Measurements from ENCODE around the gene RENBP. TPM values are rescaled to one million over a fixed set of nuclear protein-coding genes. Genes with fewer than 3 reads are reported as not detected.

The RENBP gene
- polyA plus RNA-seq, 1 experiment = 0.16 TPM

DNA sequence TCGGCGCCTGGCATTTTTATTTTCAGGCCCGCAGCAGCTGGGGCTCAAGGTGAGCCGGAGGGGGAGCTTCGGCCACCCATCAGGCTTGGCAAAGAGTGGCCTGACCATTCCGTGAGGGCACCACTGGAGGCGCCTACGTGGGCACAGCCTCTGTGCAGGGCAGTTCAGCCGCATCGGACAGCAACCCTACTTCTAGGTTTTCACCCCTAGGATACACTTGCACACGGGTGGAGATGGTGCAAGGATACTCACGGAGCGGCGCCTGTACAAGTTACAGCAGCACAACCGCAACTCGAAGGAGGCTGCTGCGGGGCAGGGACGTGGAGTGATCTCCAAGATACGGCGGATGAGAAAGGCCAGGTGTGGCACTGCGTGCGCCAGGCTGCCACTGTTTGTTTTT, 16.3 kb upstream of the RENBP start:
- Histone ChIP-seq H3K27me3 (ENCODE audit: control insufficient read depth, insufficient read depth, low read length) (no peaks in the 10 kb centered on the region), H3K9me3 (ENCODE audit: control insufficient read depth, insufficient read depth, low read length) (no peaks in the 10 kb centered on the region), H3K27ac (ENCODE audit: low read depth, low read length) (no peak overlapping the region), H3K4me3 (ENCODE audit: low read depth, low read length) (no peak overlapping the region)
- POLR2A ChIA-PET = no interaction called here
- no peak for DNase-seq (ENCODE audit: low read depth, low spot score)
- TF ChIP-seq, protein P1, sequence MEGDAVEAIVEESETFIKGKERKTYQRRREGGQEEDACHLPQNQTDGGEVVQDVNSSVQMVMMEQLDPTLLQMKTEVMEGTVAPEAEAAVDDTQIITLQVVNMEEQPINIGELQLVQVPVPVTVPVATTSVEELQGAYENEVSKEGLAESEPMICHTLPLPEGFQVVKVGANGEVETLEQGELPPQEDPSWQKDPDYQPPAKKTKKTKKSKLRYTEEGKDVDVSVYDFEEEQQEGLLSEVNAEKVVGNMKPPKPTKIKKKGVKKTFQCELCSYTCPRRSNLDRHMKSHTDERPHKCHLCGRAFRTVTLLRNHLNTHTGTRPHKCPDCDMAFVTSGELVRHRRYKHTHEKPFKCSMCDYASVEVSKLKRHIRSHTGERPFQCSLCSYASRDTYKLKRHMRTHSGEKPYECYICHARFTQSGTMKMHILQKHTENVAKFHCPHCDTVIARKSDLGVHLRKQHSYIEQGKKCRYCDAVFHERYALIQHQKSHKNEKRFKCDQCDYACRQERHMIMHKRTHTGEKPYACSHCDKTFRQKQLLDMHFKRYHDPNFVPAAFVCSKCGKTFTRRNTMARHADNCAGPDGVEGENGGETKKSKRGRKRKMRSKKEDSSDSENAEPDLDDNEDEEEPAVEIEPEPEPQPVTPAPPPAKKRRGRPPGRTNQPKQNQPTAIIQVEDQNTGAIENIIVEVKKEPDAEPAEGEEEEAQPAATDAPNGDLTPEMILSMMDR (IDR thresholded peaks at IDR 0.05; ENCODE audit: low read depth, low read length) = no peak
- CTCF ChIA-PET = interaction anchor here (0.7 kb wide), 1 partner anchor 14 kb away, joined by 3 read pairs; no protein-coding TSS in a partner anchor

DNA sequence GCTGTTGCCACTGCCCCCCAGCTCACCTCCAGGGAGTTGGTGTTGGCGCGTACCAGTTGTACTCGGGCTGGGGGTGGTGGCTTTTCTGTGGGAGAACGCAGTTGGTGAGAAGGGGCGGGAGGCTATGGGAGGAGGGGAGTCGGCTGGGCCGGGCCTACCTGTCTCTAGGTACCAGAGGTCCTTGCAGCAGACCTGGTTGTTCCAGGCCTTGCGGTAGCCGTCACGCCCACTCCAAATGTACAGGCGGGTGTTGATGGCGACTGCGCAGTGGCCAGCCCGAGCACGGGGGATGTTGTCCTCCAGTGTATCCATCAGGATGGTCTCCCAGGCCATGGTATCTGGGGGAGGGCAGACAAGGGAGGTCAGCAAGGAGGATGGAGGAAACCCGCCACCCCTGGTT, 15.6 kb upstream of the RENBP start:
- TF ChIP-seq, protein P1 (IDR thresholded peaks at IDR 0.05; ENCODE audit: low read depth, low read length) = no peak
- POLR2A ChIA-PET = no interaction called here
- DNase-seq (ENCODE audit: low read depth, low spot score) = no peak
- Histone ChIP-seq H3K27ac (ENCODE audit: low read depth, low read length) (no peak overlapping the region), H3K9me3 (ENCODE audit: control insufficient read depth, insufficient read depth, low read length) (no peaks in the 10 kb centered on the region), H3K4me3 (ENCODE audit: low read depth, low read length) (no peak overlapping the region), H3K27me3 (ENCODE audit: control insufficient read depth, insufficient read depth, low read length) (no peaks in the 10 kb centered on the region)
- CTCF ChIA-PET = interaction anchor here (1.1 kb wide), 1 partner anchor 13 kb away, joined by 3 read pairs; no protein-coding TSS in a partner anchor

DNA sequence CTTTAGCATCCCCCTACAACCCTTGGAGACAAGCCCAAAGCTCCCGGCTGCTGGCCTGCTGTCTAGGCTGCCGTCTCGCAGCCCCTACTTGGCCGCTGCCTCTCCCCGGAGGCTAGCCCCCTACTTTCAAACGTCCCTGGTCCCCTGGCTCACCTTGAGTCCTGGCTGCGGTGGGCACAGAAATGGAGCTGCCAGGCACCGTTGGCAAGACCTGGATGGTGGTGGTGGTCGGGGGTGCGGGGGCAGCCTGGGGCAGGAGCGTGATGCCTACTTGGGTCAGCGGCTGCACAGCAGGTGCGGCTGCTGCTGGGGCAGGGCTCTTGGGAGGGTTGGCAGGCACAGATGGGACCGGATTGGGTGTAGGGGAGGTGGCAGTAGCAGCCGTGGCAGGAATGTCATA, 15.2 kb upstream of the RENBP start:
- TF ChIP-seq, protein P1 (IDR thresholded peaks at IDR 0.05; ENCODE audit: low read depth, low read length) = no peak
- POLR2A ChIA-PET = no interaction called here
- CTCF ChIA-PET = interaction anchor here (1.1 kb wide), 1 partner anchor 12 kb away, joined by 3 read pairs; no protein-coding TSS in a partner anchor
- H3K27me3 ChIP-seq (ENCODE audit: control insufficient read depth, insufficient read depth, low read length) = no peaks in the 10 kb centered on the region
- no peak for DNase-seq (ENCODE audit: low read depth, low spot score)
- H3K27ac ChIP-seq (ENCODE audit: low read depth, low read length) = no peak overlapping the region
- no peaks in the 10 kb centered on the region for H3K9me3 ChIP-seq (ENCODE audit: control insufficient read depth, insufficient read depth, low read length)
- no peak overlapping the region for H3K4me3 ChIP-seq (ENCODE audit: low read depth, low read length)

- Histone ChIP-seq H3K27ac (ENCODE audit: low read depth, low read length) (no peak overlapping the region), H3K9me3 (ENCODE audit: control insufficient read depth, insufficient read depth, low read length) (no peaks in the 10 kb centered on the region), H3K27me3 (ENCODE audit: control insufficient read depth, insufficient read depth, low read length) (no peaks in the 10 kb centered on the region), H3K4me3 (ENCODE audit: low read depth, low read length) (no peak overlapping the region)
- DNase-seq (ENCODE audit: low read depth, low spot score) = no peak
- POLR2A ChIA-PET = no interaction called here
- CTCF ChIA-PET = interaction anchor here (1.1 kb wide), 1 partner anchor 12 kb away, joined by 4 read pairs; no protein-coding TSS in a partner anchor
- TF ChIP-seq, protein P1 (IDR thresholded peaks at IDR 0.05; ENCODE audit: low read depth, low read length) = no peak
These were observed 14.2 kb upstream of the RENBP start for GRCh38 chrX:153958605-153959004.

DNA sequence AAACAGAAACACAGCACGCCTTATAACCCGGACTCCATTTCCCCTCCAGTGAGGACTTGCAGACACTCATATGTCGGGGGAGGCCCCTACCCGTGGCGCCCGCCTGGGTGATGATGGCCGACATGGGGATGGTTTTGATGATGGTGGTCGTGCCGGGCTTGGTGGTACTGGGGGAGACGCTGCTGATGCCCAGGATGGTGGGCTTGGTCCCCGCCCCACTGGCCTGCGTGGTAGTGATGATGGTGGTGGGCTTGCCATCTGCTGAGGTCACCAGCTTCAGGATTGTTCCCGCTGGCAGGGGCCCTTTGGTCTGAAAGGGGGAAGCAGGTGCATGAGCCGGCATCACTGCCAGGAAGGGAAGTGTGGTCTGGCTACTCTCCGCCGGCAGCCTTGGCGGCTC, 12.8 kb upstream of the RENBP start:
- H3K9me3 ChIP-seq (ENCODE audit: control insufficient read depth, insufficient read depth, low read length) = no peaks in the 10 kb centered on the region
- DNase-seq (ENCODE audit: low read depth, low spot score) = no peak
- TF ChIP-seq, protein P1 (IDR thresholded peaks at IDR 0.05; ENCODE audit: low read depth, low read length) = no peak
- H3K27ac ChIP-seq (ENCODE audit: low read depth, low read length) = no peak overlapping the region
- H3K27me3 ChIP-seq (ENCODE audit: control insufficient read depth, insufficient read depth, low read length) = no peaks in the 10 kb centered on the region
- H3K4me3 ChIP-seq (ENCODE audit: low read depth, low read length) = no peak overlapping the region
- ChIA-PET POLR2A (no interaction called here), CTCF (no interaction called here)

Measured in AG04450 (cell line).